Measurements from ENCODE around the gene STARD6. TPM values are rescaled to one million over a fixed set of nuclear protein-coding genes. Genes with fewer than 3 reads are reported as not detected.
"Not testable (repeated sequence)": the region's sequence is repeated elsewhere in the genome, so short reads cannot be mapped to it uniquely, and the experiment has no call there.

Gene STARD6
- total RNA-seq, 1 donor from 2014 or later: 0.33 TPM

DNA sequence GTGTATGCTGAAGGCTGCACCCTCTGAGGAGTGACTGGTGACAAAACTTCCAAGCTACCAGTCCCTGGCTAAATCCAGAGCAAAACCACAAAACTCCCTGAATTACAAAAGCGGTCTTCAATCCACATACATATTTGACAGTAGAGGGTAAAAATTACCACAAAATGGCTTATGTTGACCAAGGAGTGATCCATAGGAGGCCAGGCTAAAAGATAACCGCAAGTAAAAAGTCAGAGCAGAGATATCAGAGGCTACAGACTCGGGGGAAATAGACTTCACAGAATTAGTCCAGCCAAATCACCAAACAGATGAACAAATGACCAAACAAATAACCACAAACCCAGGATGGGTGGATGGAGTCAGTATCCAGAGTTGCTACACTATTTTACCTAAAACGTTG lies 19.4 kb downstream of the STARD6 start:
- DNase-seq (ENCODE audit: low read depth, low spot score): no peak

DNA sequence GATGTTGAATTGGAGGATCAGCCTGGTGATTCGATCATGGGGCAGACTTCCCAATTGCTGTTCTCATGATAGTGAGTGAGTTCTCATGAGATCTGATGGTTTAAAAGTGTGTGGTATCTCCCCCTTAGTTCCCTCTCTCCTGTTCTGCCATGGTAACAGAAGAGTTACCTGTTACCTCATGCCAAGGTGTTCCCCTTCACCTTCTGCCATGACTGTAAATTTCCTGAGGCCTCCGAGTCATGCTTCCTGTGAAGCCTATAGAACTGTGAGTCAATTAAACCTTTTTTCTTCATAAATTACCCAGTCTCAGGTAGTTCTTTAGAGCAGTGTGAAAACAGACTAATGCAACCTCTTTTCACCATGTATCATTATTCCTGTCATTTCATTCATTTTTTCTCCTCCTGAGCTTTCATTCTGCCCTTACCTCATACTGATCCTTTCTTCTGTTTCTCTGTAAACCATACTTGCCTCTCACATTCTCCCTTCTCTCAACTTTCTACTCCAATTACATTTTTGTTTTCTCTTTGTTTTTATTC lies 22.0 kb downstream of the STARD6 start:
- no peak for DNase-seq (ENCODE audit: low read depth, low spot score)

DNA sequence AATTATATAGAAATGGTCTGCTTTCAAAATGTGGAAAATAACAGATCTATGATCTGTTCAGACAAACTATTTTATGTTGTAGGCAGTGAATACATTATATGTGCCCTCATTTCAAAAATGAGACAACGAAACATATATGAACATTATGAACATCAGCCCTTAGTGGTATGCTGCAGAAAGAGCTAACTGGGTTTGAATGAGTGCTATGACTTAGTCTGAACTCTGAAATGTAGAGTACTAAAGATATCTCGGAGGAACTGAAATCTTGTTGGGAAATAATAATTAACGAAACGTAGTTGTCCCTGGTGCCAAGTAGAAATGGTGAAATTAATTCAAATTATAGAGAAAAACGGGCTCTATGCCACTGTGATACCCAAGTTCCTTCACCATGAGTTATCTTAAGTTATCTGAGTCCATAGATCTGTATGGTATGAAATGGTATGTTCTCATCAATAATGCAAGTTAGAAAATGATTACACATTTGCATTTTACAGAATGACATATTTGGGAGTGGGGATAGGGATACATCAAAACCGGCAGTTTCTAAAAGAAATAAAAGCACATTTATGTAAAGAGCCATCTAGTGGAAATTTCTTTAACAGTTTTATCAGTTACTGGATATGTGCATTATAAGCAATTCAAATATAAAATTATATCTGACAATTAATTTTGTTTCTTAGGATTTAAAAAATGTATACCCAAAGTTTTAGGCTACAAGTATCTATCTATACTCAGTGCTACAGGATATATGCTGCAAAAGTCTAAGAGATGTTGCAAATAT lies 26.7 kb downstream of the STARD6 start:
- DNase-seq (ENCODE audit: low read depth, low spot score): no peak

DNA sequence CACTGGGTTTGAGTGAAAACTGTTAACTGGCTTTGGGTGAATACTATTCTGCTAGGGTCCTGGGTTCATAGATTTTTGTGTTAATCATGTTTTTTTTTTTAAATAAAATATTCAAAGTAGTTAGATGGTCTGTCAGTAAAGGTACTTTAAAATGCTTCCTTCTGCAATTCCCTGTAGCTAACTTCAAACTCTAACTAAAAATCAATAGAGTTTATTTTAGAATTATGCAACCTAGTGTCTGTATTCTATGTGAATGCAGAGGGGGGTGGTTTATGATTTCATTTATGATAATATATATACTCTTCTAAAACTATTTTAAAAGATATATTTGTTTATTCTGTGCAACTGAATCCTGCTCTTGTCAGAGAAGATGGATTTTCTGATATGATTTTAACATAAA lies 27.9 kb downstream of the STARD6 start:
- DNase-seq (ENCODE audit: low read depth, low spot score): no peak

DNA sequence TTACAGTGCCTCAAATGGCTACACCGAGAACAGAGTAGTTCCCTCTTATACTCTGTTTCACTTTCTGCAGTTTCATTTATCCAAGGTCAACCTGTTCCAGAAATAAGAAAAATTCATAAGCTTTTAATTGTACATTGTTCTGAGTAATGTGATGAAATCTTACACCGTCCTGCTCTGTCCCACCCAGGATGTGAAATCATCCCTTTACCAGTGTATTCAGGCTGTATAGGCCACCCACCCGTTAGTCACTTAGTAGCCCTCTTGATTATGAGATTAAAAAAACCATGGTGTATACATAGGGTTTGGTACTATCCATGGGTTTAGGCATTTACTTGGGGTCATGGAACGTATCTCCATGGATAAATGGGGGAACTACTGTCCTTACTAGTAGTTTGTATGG lies 29.8 kb downstream of the STARD6 start:
- no peak for DNase-seq (ENCODE audit: low read depth, low spot score)

DNA sequence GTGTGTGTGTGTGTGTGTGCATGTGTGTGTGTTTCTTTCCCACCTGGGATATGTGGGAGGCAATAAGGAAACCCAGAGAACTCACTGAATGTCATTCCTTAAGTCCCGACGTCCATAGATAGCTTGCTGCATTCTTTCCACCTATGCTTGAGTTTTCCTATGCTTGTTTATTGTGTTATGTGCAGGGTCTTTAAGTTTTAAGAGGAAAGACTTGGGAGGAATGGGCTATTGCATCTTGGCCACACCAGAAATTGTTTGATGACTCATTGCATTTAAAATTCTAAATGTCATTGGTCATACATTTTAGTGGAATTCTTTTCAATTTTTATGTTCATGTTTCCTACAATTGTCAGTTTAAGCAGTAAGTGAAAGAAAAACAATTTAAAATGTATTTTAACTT lies 33.7 kb downstream of the STARD6 start:
- DNase-seq (ENCODE audit: low read depth, low spot score): no peak

DNA sequence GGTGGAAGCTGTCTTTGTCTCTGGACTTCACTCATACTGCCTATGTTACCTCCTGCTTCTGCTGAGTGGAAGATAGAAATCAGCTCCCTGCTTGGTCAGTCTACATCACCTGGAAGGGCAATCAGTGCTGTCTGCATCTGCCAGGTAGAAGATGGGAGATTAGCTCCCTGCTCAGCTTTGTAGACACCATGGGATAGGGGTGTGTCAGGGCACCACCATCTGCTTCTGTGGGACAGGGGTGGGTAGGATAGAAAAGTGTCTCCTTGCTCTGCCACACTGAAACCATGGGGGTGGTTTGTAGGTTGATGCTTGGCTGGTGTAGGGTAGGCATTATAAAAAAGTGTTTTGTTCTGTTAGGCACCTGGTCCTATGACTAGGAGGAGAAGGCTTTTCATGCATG lies 34.1 kb downstream of the STARD6 start:
- no peak for DNase-seq (ENCODE audit: low read depth, low spot score)

DNA sequence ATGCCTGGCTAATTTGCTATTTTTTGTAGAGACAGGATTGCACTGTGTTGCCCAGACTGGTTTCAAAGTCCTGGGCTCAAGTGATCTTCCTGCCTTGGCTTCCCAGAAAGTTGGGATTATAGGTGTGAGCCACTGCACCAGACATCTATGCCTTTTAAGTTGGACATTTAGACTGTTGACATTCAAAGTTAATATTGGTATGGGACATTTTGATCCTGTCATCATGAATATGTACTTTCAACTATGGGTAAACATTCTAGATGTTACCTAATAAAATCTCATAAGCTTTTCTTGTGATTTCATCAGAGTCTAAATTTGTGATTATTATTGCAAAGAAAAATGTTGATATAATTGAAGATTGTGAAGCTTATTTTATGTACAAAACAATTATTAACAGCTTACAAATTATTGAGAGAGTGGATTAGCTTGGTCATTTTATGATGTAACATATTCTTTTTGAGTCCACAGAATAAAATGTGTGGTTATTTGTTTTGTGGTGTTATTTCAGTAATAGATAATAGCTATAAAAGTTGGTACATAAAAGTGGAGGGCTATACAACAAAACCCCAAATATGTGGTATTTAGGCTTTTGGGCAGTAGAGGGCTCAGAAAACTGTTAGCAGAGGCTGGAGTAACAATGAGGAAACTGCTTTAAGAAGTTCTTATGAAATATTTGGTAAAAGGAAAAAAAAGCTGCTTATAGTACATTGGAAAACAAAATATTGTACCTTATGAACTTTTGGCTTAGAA lies 41.4 kb downstream of the STARD6 start:
- DNase-seq (ENCODE audit: low read depth, low spot score): no peak

DNA sequence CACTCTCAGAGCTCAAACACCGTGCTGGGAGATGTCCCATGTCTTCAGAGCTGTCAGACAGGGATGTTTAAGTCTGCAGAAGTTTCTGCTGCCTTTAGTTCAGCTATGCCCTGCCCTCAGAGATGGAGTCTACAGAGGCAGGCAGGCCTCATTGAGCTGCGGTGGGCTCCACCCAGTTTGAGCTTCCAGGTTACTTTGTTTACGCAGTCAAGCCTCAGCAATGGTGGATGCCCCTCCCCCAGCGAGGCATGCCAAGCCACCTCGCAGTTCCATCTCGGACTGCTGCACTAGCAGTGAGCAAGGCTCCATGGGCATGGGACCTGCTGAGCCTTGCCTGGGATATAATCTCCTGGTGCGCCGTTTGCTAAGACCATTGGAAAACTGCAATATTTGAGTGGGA lies 48.1 kb downstream of the STARD6 start:
- not testable (repeated sequence) for DNase-seq (ENCODE audit: low read depth, low spot score)

DNA sequence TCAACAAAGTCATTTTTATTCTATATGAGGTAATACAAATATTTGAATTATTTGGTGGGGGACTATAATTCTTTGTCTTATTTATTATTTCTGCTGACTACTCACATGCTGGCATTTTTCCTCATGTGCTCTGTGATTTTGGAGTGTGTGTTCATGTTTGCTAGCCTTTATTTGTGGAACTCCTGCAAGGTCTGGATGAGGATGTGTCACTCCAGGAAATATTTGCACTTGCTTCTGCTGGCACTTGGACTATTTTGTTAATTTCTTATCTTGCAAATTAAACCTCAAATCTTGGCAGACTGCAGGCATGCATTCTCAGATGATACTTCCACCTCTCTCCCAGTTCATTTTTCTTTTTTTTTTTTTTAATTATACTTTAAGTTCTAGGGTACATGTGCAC lies 54.2 kb downstream of the STARD6 start:
- DNase-seq (ENCODE audit: low read depth, low spot score): no peak

DNA sequence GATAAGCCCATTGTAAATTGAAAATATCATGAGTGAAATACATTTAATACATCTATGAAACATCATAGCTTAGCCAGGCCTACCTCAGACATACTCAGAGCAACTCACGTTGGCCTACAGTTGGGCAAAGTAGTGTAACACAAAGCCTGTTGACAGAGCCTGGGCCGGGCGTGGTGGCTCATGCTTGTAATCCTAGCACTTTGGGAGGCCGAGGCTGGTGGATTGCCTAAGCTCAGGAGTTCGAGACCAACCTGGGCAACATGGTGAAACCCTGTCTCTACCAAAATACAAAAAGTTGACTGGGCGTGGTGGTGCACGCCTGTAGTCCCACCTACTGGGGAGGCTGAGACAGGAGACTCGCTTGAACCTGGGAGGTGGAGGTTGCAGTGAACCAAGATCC lies 58.7 kb downstream of the STARD6 start:
- DNase-seq (ENCODE audit: low read depth, low spot score): not testable (repeated sequence)

DNA sequence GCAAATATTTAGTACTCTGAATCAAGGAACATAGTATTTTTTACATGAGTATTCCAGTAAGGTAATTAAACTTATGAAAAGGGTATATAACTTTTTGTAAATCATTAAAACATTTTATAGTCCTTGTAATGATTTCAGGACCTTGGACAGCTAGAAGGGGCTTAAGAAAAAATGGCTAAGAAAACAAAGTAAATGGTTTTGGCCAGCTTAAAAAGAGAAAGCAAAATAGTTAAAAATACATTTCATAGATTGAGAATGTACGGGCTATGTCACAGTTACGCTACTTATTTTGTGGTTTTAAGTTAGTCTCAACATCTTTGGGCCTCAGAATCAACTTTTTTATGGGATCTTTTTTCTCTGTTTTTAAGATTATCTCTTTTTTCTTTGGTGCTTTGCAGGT lies 61.6 kb downstream of the STARD6 start:
- DNase-seq (ENCODE audit: low read depth, low spot score): no peak

DNA sequence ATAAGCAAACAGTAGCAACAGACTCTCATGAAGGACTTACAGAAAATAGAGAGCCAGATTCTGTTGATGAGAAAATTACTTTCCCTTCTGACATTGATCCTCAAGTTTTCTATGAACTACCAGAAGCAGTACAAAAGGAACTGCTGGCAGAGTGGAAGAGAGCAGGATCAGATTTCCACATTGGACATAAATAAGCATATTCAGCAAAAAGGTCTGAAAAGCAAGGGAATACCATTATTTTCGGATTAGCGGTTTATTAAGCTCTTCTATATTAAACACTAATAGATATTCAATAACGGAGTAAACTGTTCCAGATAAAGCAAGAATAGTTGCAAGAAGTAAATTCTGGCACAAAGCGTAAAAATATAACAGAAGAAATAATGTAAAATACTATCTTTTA lies 63.4 kb downstream of the STARD6 start:
- no peak for DNase-seq (ENCODE audit: low read depth, low spot score)

DNA sequence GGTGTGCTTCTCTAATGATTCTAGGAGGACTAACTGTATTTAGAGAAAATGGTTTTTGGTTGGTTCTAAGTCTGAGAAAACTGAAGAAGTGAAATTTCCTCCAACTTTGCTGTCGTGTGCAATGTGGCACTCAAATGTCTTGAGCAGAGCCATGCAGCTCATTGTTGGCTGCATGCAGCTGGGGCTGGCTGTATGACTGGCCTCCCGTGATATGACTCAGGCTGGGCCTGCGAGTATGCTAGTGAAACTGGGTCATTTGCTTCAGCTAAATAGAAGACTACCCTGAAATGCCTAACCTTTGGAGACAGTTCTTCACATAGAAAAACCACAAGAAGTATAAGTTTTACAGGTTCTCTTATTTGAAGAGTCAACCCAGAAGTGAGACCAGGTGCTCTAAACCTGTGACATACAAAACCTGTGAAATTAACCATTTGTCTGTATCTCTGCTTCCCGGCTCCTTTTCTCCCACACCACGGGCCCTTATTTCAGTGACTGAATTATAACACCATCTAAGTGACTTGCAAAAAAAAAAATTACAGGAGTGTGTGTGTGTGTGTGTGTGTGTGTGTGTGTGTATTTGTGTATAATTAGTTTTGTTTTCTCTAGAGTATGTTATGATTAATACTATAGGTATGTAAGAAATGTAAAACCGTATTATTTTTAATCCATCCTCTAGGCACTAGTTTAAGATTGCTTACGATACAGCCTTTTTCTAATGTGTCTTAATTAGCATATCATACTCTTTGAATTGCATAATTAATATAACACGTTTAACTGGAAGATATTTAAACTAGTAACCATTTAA lies 72.5 kb downstream of the STARD6 start:
- DNase-seq (ENCODE audit: low read depth, low spot score): peak; percentile 20

DNA sequence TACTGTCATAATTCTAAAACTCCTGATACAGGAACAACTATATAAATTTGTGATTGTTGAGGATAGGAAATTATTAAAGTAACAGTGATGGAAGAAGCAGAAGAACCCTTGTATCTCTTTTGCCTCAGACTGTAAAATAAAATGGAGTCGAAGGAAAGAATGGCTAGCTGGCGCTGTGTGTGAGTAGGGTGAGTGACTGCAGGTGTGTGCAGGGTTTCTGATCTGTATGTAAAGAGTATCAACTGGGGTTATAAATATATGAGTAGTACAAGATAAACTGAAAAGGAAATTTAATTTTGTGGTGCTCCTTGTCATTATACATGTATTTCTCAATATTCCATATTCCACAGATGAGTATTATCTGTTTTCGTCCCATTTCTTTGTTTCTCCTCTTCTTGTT lies 73.1 kb downstream of the STARD6 start:
- DNase-seq (ENCODE audit: low read depth, low spot score): no peak

DNA sequence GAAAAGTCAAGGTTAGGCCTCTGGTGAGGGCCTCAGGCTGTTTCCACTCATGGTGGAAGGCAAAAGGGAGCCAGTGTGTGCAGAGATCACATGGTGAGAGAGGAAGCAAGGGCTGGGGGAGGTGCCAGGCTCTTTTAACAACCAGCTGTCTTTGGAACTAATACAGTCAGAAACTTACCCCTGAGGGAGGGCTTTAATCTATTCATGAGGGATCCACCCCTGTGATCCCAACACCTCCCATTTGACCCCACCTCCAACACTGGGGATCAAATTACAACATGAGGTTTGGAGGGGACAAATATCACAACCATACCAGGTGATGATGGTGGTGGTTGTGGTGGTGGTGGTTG lies 77.5 kb downstream of the STARD6 start:
- no peak for DNase-seq (ENCODE audit: low read depth, low spot score)

DNA sequence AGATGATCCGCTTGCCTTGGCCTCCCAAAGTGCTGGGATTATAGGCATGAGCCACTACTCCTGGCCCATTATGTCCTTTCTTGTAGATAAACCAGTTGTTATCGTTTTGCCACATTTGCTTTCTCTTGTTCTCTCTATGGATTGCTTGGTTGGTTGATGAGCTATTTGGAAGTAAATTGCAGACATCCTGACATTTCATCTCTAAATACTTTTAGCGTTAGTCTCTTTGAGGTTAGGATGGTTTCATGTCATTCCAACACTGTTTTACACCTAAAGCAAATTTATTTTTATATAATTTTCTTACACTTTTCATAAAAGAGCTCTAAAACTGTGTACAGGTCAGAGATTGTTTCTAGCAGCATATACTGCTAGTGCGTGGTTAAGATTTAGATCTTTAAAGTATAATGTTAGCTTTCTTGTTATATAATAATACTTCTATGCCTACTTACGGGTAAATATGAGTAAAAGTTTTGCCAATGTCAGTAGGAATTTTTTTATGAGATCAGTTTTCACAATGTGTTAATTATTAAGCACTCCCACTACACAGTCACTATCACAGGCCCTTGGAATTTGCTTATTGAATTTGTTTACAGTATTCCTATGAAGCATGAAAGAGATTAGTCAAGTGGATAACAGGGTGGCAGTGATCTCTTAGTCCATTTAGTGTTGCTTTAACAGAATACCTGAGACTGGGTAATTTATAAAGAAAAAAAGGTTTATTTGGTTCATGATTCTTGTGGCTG lies 78.0 kb downstream of the STARD6 start:
- DNase-seq (ENCODE audit: low read depth, low spot score): no peak

DNA sequence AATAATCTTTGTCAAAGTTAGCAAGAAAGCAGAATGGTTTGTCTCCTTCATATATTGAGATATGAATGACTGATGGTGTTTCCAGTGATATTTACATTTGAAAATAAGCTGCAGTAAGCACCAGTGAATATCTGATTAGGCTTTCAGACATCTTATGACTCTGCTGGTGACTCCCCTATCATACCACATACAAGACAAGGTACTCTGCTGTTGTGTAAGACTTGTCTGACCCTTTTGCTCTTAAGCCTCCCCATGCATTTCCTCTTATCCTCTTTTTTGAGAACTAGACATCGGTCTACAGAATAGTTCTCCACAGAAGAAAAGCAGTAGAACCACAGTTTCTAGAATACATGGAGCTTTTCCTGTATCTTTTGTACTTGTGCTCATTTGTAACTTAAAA lies 79.0 kb downstream of the STARD6 start:
- DNase-seq (ENCODE audit: low read depth, low spot score): no peak

DNA sequence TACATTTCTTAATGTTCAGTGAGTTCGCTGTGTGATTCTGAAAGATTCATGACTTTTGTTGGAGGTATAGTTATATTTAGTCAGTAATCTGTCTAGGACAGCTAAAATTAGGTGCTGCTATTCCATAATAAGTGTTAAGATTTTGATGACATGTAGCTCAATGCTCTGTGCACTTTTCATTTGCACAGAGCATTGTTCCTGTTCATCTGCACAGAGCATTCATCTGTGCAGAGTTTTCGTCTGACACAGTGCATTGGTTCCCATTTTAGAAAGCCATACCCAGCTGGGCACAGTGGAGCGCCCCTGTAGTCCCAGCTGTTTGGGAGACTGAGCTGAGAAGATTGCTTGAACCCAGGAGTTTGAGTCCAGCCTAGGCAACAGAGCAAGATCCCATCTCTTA lies 79.8 kb downstream of the STARD6 start:
- no peak for DNase-seq (ENCODE audit: low read depth, low spot score)

Data from pulmonary artery endothelial cell (primary cell).